22Rv1 (cell line): ENCODE measurements around the gene JPH3.

Experiments used
- CTCF ChIP-seq: fragments of 450-650 bp; IDR thresholded peaks from 2 replicates; pipeline ENCODE4 v1.5.1; 2017; ENCODE audit warnings: mild to moderate bottlenecking
- ZFX ChIP-seq: fragments of 450-650 bp; IDR thresholded peaks from 2 replicates; pipeline ENCODE4 v1.6.1; 2017; ENCODE audit warnings: antibody characterized with exemption, borderline replicate concordance

- TF ChIP-seq CTCF (no peak), ZFX (no peak)
Observed at GRCh38 chr16:87665193-87665592, 62.9 kb downstream of the JPH3 start.
